Colon (tissue), 2 donors: ENCODE results near the gene PSD2.

Experiments used
- FAIRE-seq: peaks from 2 replicates; lab custom pipeline; 2012; peaks lifted over from hg19 to GRCh38; lab: Jason Lieb, UNC
- donor health status: control.
- donor health status: control.

PSD2 gene

GRCh38 chr5:139763930-139764791, 31.4 kb upstream of the PSD2 start:
- no peak for FAIRE-seq

- FAIRE-seq: no peak
Measured at GRCh38 chr5:139764886-139765408, 30.7 kb upstream of the PSD2 start.

- FAIRE-seq: no peak
Measured at GRCh38 chr5:139765409-139766217, 30.0 kb upstream of the PSD2 start.

- no peak for FAIRE-seq
Measured at GRCh38 chr5:139767960-139768359, 27.6 kb upstream of the PSD2 start.

GRCh38 chr5:139768807-139769465, 26.7 kb upstream of the PSD2 start:
- FAIRE-seq: no peak

GRCh38 chr5:139769477-139769876, 26.1 kb upstream of the PSD2 start:
- FAIRE-seq: no peak

GRCh38 chr5:139770722-139771121, 24.9 kb upstream of the PSD2 start:
- no peak for FAIRE-seq

GRCh38 chr5:139772089-139772791, 23.4 kb upstream of the PSD2 start:
- FAIRE-seq: no peak

GRCh38 chr5:139772927-139773690, 22.5 kb upstream of the PSD2 start:
- FAIRE-seq: no peak

GRCh38 chr5:139774980-139775661, 20.5 kb upstream of the PSD2 start:
- FAIRE-seq: no peak

- no peak for FAIRE-seq
Measured at GRCh38 chr5:139775872-139776271, 19.7 kb upstream of the PSD2 start.

GRCh38 chr5:139776861-139777260, 18.7 kb upstream of the PSD2 start:
- FAIRE-seq: no peak

GRCh38 chr5:139783436-139783965, 12.1 kb upstream of the PSD2 start:
- FAIRE-seq: no peak

- FAIRE-seq: no peak
Measured at GRCh38 chr5:139784488-139784887, 11.1 kb upstream of the PSD2 start.

- no peak for FAIRE-seq
Measured at GRCh38 chr5:139787257-139787567, 8.4 kb upstream of the PSD2 start.

GRCh38 chr5:139787568-139788293, 7.9 kb upstream of the PSD2 start:
- FAIRE-seq: no peak

GRCh38 chr5:139788294-139788910, 7.2 kb upstream of the PSD2 start:
- FAIRE-seq: no peak

GRCh38 chr5:139789116-139789844, 6.3 kb upstream of the PSD2 start:
- no peak for FAIRE-seq

- no peak for FAIRE-seq
Measured at GRCh38 chr5:139789845-139790189, 5.8 kb upstream of the PSD2 start.
